ENCODE results near the gene SOX5.

- TF ChIP-seq ZNF384 (IDR thresholded peaks at IDR 0.05), result no peak
- TF ChIP-seq TARDBP (IDR thresholded peaks at IDR 0.05), result no peak
- TF ChIP-seq FOXA1 (IDR thresholded peaks at IDR 0.05), result no peak
- TF ChIP-seq SP1 (IDR thresholded peaks at IDR 0.05), result no peak
These were observed 268.2 kb downstream of the SOX5 start for GRCh38 chr12:23681237-23681636.
